ENCODE results near the gene FAM98A. TPM values are rescaled to one million over a fixed set of nuclear protein-coding genes. Genes with fewer than 3 reads are reported as not detected.

FAM98A gene
- total and polyA plus RNA-seq, 12 donors = 16.0 to 118 (median 50.5) TPM

DNA sequence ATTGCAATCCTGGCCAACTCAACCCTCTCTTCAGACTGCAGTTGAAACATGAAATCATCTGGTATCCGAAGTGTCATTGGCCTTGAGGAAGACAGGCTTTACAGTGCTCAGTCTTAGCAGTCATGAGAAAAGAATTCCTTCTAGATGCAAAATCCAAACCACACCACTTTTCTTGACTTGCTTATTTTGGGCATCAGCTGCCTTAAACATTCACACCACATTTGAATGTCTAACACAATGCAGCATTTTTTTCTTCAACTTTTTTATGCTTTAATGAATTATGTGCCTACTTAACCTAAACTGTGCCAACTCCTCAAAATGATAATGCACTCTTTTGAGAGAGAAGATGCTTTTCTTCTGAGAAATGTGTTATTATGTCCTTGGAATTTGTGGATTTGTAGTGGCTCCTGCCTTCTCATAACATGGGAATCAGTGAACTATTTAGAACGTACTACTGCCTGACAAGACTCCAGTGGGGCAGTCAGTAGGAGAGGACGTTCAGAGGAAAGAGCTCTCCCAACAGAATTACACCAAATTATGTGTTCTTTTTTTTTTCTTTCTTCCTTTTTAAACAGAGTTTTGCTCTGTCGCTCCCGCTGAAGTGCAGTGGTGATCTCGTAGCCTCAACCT is 3.2 kb upstream of the FAM98A start:
- intact Hi-C loops (cut with DNase I) = no loop called here
- Histone ChIP-seq H3K4me3 (no peak overlapping the region), H3K27me3 (no peaks in the 10 kb centered on the region), H3K27ac (no peak overlapping the region), H3K9me3 (replicated peaks in 1 of 3) (no peaks in the 10 kb centered on the region), H3K4me1 (replicated peaks in 1 of 2) (peaks cover 4 to 15% of the 10 kb centered on the region in 2 donors), H3K36me3 (replicated peaks in 1 of 2) (no peaks in the 10 kb centered on the region)
- 74 to 83% (median 78%) methylated on average over 6 of the region's 6 CpGs for WGBS, 4 donors
- DNase-seq = no peak
- no peak for TF ChIP-seq POLR2A (IDR thresholded peaks at IDR 0.05)
- TF ChIP-seq, protein P1, sequence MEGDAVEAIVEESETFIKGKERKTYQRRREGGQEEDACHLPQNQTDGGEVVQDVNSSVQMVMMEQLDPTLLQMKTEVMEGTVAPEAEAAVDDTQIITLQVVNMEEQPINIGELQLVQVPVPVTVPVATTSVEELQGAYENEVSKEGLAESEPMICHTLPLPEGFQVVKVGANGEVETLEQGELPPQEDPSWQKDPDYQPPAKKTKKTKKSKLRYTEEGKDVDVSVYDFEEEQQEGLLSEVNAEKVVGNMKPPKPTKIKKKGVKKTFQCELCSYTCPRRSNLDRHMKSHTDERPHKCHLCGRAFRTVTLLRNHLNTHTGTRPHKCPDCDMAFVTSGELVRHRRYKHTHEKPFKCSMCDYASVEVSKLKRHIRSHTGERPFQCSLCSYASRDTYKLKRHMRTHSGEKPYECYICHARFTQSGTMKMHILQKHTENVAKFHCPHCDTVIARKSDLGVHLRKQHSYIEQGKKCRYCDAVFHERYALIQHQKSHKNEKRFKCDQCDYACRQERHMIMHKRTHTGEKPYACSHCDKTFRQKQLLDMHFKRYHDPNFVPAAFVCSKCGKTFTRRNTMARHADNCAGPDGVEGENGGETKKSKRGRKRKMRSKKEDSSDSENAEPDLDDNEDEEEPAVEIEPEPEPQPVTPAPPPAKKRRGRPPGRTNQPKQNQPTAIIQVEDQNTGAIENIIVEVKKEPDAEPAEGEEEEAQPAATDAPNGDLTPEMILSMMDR (IDR thresholded peaks at IDR 0.05) = no peak

DNA sequence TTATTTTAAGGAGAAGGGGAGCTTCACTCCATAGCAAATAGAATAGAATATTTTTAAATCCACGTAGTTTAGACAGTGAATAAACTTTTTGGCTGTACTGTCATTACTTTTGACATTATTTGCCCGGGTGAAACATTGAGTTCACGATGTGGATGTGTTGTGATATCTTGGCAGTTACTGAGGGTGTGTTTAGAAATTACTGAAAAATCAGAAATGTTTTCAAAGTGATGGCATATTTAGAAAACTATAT is 769 bp upstream of the FAM98A start:
- WGBS, 4 donors = 11 to 19% (median 14%) methylated on average over 3 of the region's 3 CpGs
- Histone ChIP-seq H3K4me3 (peak overlapping the region in 2 of 4 donors; percentile 23 to 90), H3K4me1 (replicated peaks in 1 of 2) (peaks cover 5 to 22% of the 10 kb centered on the region in 2 donors), H3K27me3 (no peaks in the 10 kb centered on the region), H3K9me3 (replicated peaks in 1 of 3) (no peaks in the 10 kb centered on the region), H3K36me3 (replicated peaks in 1 of 2) (peaks cover 0 to 4% of the 10 kb centered on the region in 2 donors), H3K27ac (peak overlapping the region in 3 of 5 donors; percentile 21 to 75 (median 70))
- intact Hi-C loops (cut with DNase I) = no loop called here
- no peak for TF ChIP-seq POLR2A (IDR thresholded peaks at IDR 0.05)
- TF ChIP-seq, protein P1 (IDR thresholded peaks at IDR 0.05) = no peak
- DNase-seq = no peak

DNA sequence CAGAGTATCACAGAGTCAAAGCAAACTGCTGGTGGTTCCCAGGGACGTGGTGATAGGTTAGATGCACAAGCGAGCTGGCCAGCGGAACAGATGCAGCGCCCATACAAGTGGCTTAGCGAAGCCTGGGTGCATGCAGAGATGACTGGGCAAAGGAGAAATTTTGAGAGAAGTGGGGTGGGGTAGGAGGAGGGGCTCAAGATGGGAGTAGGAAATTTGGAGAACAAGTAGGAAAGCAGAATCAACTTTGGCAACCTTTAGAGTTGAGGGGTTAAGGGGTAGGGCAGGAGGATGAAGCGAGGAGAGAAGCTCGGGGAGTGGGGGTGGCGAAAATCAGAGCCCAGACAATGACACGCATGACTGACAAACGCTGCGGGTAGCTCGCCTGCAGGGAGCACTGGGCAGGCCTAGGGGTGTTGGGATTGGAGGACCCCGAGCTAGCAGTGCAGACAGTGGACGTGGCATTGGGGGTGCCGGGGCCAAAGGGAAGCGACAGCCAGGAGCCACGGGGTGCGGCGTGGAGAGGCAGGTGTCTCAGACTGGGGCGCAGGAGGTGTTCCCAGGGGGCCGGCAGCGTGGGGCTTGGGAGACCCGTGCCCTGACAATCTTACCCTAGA is 431 bp downstream of the FAM98A start:
- H3K27ac ChIP-seq = peak overlapping the region in 4 of 5 donors; percentile 67 to 90 (median 78)
- H3K36me3 ChIP-seq (replicated peaks in 1 of 2) = peaks cover 0 to 7% of the 10 kb centered on the region in 2 donors
- H3K4me1 ChIP-seq (replicated peaks in 1 of 2) = peaks cover 5 to 22% of the 10 kb centered on the region in 2 donors
- no peaks in the 10 kb centered on the region for H3K27me3 ChIP-seq
- H3K4me3 ChIP-seq = peak overlapping the region; percentile 30 to 90 (median 54)
- 0 to 2% (median 1%) methylated on average over 19 to 23 of the region's 23 CpGs for WGBS, 4 donors
- DNase-seq = peak; percentile 23 to 72 (median 48)
- no peaks in the 10 kb centered on the region for H3K9me3 ChIP-seq (replicated peaks in 1 of 3)
- intact Hi-C loops (cut with DNase I) = no loop called here
- TF ChIP-seq POLR2A (IDR thresholded peaks at IDR 0.05) = no peak
- TF ChIP-seq, protein P1 (IDR thresholded peaks at IDR 0.05) = no peak

DNA sequence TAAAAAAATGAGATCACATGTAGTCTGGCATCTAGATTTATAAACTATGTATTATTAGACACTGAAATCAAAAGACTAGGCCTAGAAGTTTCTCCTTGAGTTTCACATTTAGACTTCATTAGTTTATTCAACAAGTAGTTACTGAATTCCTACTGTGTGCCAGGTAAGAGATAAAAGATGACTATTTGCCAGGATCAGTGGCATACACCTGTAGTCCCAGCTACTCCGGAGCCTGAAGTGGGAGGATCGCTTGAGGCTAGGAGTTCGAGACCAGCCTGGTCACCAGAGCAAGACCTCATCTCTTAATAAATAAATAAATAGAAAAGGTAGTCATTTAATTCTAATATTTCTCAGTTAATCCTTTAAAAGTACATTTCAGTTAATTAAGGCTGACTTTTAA is 2.1 kb downstream of the FAM98A start:
- TF ChIP-seq POLR2A (IDR thresholded peaks at IDR 0.05) = no peak
- TF ChIP-seq, protein P1 (IDR thresholded peaks at IDR 0.05) = no peak
- H3K9me3 ChIP-seq (replicated peaks in 1 of 3) = no peaks in the 10 kb centered on the region
- 63 to 91% (median 82%) methylated on average over 3 of the region's 3 CpGs for WGBS, 4 donors
- no peaks in the 10 kb centered on the region for H3K27me3 ChIP-seq
- H3K36me3 ChIP-seq (replicated peaks in 1 of 2) = peaks cover 0 to 14% of the 10 kb centered on the region in 2 donors
- no peak for DNase-seq
- no peak overlapping the region for H3K27ac ChIP-seq
- intact Hi-C loops (cut with DNase I) = no loop called here
- H3K4me1 ChIP-seq (replicated peaks in 1 of 2) = peaks cover 5 to 22% of the 10 kb centered on the region in 2 donors
- H3K4me3 ChIP-seq = no peak overlapping the region

Data from adrenal gland (tissue), 12 donors.